Liver (tissue), 9 donors: Measurements from ENCODE around the gene SPTBN4. TPM values are rescaled to one million over a fixed set of nuclear protein-coding genes. Genes with fewer than 3 reads are reported as not detected.

Experiments
- DNase-seq: peaks from one replicate; pipeline ENCODE4 v3.0.0-alpha.2; 2017; ENCODE audit warnings: low spot score
- H3K27ac ChIP-seq, 2 donors: one replicate each; pipeline ENCODE4 v1.7.0; 2013; ENCODE audit warnings: inconsistent platforms in 2 of 2, low read length in 2 of 2, control low read depth in 1 of 2, low read depth in 1 of 2, mild to moderate bottlenecking in 1 of 2
- H3K27me3 ChIP-seq, 4 donors: one replicate each; pipeline versions ENCODE4 v1.6.1 to v1.7.0; 2013; ENCODE audit warnings: low read length in 3 of 4, inconsistent platforms in 1 of 4, mild to moderate bottlenecking in 1 of 4, moderate library complexity in 1 of 4; ENCODE audit not compliant: control insufficient read depth in 4 of 4, insufficient read depth in 4 of 4
- H3K36me3 ChIP-seq, 4 donors: one replicate each; pipeline versions ENCODE4 v1.6.1 to v1.7.0; 2013; ENCODE audit warnings: low read length in 3 of 4, mild to moderate bottlenecking in 3 of 4, low read depth in 1 of 4, moderate library complexity in 1 of 4; ENCODE audit not compliant: control insufficient read depth in 4 of 4, insufficient read depth in 3 of 4
- H3K4me1 ChIP-seq, 4 donors: one replicate each; pipeline versions ENCODE4 v1.6.1 to v1.7.0; 2013; ENCODE audit warnings: low read length in 3 of 4, mild to moderate bottlenecking in 3 of 4, moderate library complexity in 1 of 4; ENCODE audit not compliant: control insufficient read depth in 4 of 4, insufficient read depth in 4 of 4
- H3K4me3 ChIP-seq, 3 donors: one replicate each; pipeline versions ENCODE4 v1.6.1 to v1.7.0; 2013; ENCODE audit warnings: low read length in 3 of 3, control low read depth in 1 of 3, low read depth in 1 of 3, mild to moderate bottlenecking in 1 of 3
- H3K9ac ChIP-seq, 2 donors: one replicate each; pipeline ENCODE4 v1.7.0; 2013; ENCODE audit warnings: low read length in 2 of 2, mild to moderate bottlenecking in 2 of 2, moderate library complexity in 2 of 2, control low read depth in 1 of 2, low read depth in 1 of 2
- H3K9me3 ChIP-seq, 4 donors: one replicate each; pipeline versions ENCODE4 v1.6.1 to v1.7.0; 2013; ENCODE audit warnings: low read length in 3 of 4; ENCODE audit not compliant: control insufficient read depth in 4 of 4
- EGR1 ChIP-seq, 2 donors: IDR thresholded peaks; 2 replicates each; pipeline ENCODE4 v1.6.1; 2016 to 2018; ENCODE audit warnings: antibody characterized with exemption in 2 of 2, low read depth in 2 of 2
- FOXA2 ChIP-seq: IDR thresholded peaks from 2 replicates; pipeline ENCODE4 v1.6.1; 2016; ENCODE audit warnings: antibody characterized with exemption
- HNF4G ChIP-seq: IDR thresholded peaks from 2 replicates; pipeline ENCODE4 v1.6.1; 2016; ENCODE audit warnings: antibody characterized with exemption
- NR2F2 ChIP-seq: IDR thresholded peaks from 2 replicates; pipeline ENCODE4 v1.6.1; 2016; ENCODE audit warnings: antibody characterized with exemption
- RAD21 ChIP-seq, 2 donors: IDR thresholded peaks; 2 replicates each; pipeline ENCODE4 v1.6.1; 2016; ENCODE audit warnings: antibody characterized with exemption in 2 of 2, mild to moderate bottlenecking in 2 of 2
- REST ChIP-seq: IDR thresholded peaks from 2 replicates; pipeline ENCODE4 v1.6.1; 2016; ENCODE audit warnings: antibody characterized with exemption, mild to moderate bottlenecking
- RXRA ChIP-seq, 2 donors: IDR thresholded peaks; 2 replicates each; pipeline ENCODE4 v1.6.1; 2017 to 2018; ENCODE audit warnings: antibody characterized with exemption in 2 of 2, mild to moderate bottlenecking in 1 of 2
- TAF1 ChIP-seq: conservative IDR thresholded peaks from 2 replicates; pipeline ENCODE4 v1.6.1; 2016; ENCODE audit warnings: antibody characterized with exemption, mild to moderate bottlenecking
- YY1 ChIP-seq: IDR thresholded peaks from 2 replicates; pipeline ENCODE4 v1.6.1; 2016; ENCODE audit warnings: antibody characterized with exemption, mild to moderate bottlenecking
- WGBS: extraction: QIAGEN DNeasy Blood & Tissue Kit; methylation state at CpG from one replicate; pipeline ENCODE4 v1.1.7; 2013; 5-methylcytosine and 5-hydroxymethylcytosine counted together
- polyA plus RNA-seq, 2 donors: library from polyadenylated mRNA; stranded (reverse) in 1 of 2; unstranded in 1 of 2; fragments of 200-250 nt in 1 of 2; fragments of >200 nt in 1 of 2; fragmentation: Nextera tagmentation in 1 of 2; extraction: Ambion mirVana in 1 of 2; gene quantifications; one replicate each; pipeline versions ENCODE4 v1.2.1 to v1.2.3, GENCODE V29; 2013 to 2015
- total RNA-seq, 2 donors: library from RNA; depleted of rRNA; stranded (reverse); fragments of >200 nt; gene quantifications; one replicate each; pipeline ENCODE4 v1.2.3, GENCODE V29; 2014
- TF ChIP-seq, protein P1 (sequence below): fragments of 150-350 bp; IDR thresholded peaks from 2 replicates; pipeline ENCODE4 v1.5.1; 2017; ENCODE audit warnings: improper control_type of control experiment, low read depth, low read length; ENCODE audit not compliant: missing input control
- TF ChIP-seq, protein P2 (sequence below): IDR thresholded peaks from 2 replicates; pipeline ENCODE4 v1.6.1; 2016; ENCODE audit warnings: antibody characterized with exemption
- TF ChIP-seq, protein P3 (sequence below): IDR thresholded peaks from 2 replicates; pipeline ENCODE4 v1.6.1; 2016; ENCODE audit warnings: antibody characterized with exemption
- donor health status: healthy.
- donor health status: healthy.
- donor health status: healthy.
- donor health status: healthy.
- donor health status: healthy.

The SPTBN4 gene
- total and polyA plus RNA-seq, 4 donors, result 0.13 to 1.1 (median 0.62) TPM

DNA sequence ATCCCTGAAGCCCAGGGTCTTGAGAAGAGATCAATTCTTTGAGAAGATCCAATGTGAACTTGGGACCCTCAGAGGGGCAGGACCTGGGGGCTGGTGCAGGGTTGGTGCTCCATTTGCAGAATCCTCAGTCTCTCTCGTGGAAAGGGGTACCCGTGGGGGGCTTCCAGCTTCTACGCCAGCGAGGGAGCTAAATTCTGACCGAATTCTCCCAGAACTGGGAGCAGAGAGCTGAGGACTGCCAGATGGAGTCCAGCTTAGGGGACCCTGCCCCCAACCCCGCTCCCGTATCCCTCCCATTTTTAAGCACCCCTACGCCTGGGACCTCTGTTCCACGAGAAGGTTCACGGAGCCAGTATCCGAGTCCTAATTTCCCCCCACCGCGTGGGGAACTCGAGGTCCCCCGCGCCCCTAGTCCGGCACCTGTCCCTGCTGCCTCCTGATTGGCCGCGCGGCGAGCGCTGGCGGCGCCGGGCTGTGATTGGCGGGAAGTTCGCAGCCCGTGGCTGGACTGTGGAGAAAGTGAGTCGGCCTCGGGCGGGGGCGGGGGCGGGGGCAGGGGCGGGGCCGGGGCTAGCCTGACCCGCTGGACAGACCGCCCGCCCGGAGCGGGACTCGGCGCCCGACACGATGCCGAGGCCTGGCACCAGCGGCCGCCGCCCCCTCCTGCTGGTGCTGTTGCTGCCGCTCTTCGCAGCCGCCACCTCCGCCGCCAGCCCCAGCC is 130.0 kb downstream of the SPTBN4 start:
- Histone ChIP-seq H3K36me3 (no peaks in the 10 kb centered on the region), H3K4me3 (peak overlapping the region in 1 of 3 donors; percentile 22), H3K9ac (no peak overlapping the region), H3K27ac (no peak overlapping the region), H3K9me3 (no peaks in the 10 kb centered on the region), H3K27me3 (peaks cover 0 to 12% (median 4%) of the 10 kb centered on the region in 4 donors), H3K4me1 (peaks cover 0 to 25% (median 7%) of the 10 kb centered on the region in 4 donors)
- DNase-seq, result no peak
- TF ChIP-seq FOXA2, result no peak
- TF ChIP-seq TAF1, result no peak
- 10% methylated on average over 53 of the region's 53 CpGs for WGBS

DNA sequence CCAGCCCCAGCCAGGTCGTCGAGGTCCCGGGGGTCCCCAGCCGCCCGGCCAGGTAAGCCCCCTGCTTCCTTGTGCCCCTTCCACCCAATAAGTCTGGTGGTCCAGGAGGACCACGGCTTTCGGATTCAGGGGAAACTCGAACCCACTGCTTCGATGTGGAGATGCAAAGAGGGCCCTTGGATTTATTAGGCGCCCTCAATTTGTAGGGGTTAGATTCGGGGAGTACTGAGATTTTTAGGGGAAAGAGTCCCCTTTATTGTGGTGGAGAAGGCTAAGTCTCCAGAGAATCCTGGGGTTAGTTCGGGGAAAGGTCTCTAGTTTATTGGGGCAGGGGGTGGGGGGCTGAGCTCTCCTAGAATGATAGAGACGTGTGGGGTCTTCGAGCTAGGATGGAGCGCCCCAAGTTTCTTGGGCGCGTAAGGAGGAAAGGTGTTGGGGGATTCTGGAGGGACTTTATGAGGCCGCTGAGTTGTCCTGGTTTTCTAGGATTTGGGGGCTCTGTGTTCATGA is 130.6 kb downstream of the SPTBN4 start:
- H3K36me3 ChIP-seq, result no peaks in the 10 kb centered on the region
- peak overlapping the region in 1 of 3 donors; percentile 22 for H3K4me3 ChIP-seq
- no peak for TF ChIP-seq HNF4G
- no peak for TF ChIP-seq FOXA2
- TF ChIP-seq RAD21 (IDR thresholded peaks at IDR 0.05), result no peak
- no peak for TF ChIP-seq RXRA (IDR thresholded peaks at IDR 0.05)
- TF ChIP-seq, protein P1, sequence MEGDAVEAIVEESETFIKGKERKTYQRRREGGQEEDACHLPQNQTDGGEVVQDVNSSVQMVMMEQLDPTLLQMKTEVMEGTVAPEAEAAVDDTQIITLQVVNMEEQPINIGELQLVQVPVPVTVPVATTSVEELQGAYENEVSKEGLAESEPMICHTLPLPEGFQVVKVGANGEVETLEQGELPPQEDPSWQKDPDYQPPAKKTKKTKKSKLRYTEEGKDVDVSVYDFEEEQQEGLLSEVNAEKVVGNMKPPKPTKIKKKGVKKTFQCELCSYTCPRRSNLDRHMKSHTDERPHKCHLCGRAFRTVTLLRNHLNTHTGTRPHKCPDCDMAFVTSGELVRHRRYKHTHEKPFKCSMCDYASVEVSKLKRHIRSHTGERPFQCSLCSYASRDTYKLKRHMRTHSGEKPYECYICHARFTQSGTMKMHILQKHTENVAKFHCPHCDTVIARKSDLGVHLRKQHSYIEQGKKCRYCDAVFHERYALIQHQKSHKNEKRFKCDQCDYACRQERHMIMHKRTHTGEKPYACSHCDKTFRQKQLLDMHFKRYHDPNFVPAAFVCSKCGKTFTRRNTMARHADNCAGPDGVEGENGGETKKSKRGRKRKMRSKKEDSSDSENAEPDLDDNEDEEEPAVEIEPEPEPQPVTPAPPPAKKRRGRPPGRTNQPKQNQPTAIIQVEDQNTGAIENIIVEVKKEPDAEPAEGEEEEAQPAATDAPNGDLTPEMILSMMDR, result no peak
- TF ChIP-seq, protein P2, sequence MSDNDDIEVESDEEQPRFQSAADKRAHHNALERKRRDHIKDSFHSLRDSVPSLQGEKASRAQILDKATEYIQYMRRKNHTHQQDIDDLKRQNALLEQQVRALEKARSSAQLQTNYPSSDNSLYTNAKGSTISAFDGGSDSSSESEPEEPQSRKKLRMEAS, result no peak
- no peak for TF ChIP-seq REST
- TF ChIP-seq, protein P3, sequence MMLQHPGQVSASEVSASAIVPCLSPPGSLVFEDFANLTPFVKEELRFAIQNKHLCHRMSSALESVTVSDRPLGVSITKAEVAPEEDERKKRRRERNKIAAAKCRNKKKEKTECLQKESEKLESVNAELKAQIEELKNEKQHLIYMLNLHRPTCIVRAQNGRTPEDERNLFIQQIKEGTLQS, result no peak
- no peak for TF ChIP-seq NR2F2
- no peak for TF ChIP-seq EGR1 (IDR thresholded peaks at IDR 0.05; ENCODE audit: low read depth in 2 of 2)
- TF ChIP-seq YY1, result no peak
- H3K27me3 ChIP-seq, result peaks cover 0 to 12% (median 4%) of the 10 kb centered on the region in 4 donors
- no peak overlapping the region for H3K9ac ChIP-seq
- H3K27ac ChIP-seq, result no peak overlapping the region
- DNase-seq, result no peak
- 10% methylated on average over 18 of the region's 18 CpGs for WGBS
- H3K9me3 ChIP-seq, result no peaks in the 10 kb centered on the region
- H3K4me1 ChIP-seq, result peaks cover 0 to 26% (median 8%) of the 10 kb centered on the region in 4 donors
